ENCODE results near the gene UIMC1.

Gene UIMC1

GRCh38 chr5:176888016-176888864 is 118.3 kb downstream of the UIMC1 start:
- FAIRE-seq, result no peak

GRCh38 chr5:176887252-176887849 is 119.2 kb downstream of the UIMC1 start:
- no peak for DNase-seq (ENCODE audit: insufficient read length, low spot score)

More at GRCh38 chr5:176888016-176888864, 118.3 kb downstream of the UIMC1 start:
- no peak for DNase-seq (ENCODE audit: insufficient read length, low spot score)

GRCh38 chr5:176886336-176887251 is 120.0 kb downstream of the UIMC1 start:
- FAIRE-seq, result no peak

More at GRCh38 chr5:176887252-176887849, 119.2 kb downstream of the UIMC1 start:
- FAIRE-seq, result no peak

GRCh38 chr5:176884571-176884890 is 122.0 kb downstream of the UIMC1 start:
- DNase-seq (ENCODE audit: insufficient read length, low spot score), result no peak
- no peak for FAIRE-seq

More at GRCh38 chr5:176886336-176887251, 120.0 kb downstream of the UIMC1 start:
- no peak for DNase-seq (ENCODE audit: insufficient read length, low spot score)

GRCh38 chr5:176883700-176884570 is 122.6 kb downstream of the UIMC1 start:
- FAIRE-seq (no peak), DNase-seq (ENCODE audit: insufficient read length, low spot score) (no peak)

- DNase-seq (ENCODE audit: insufficient read length, low spot score), result no peak
- FAIRE-seq, result no peak
Measured at GRCh38 chr5:176882567-176882903, 124.0 kb downstream of the UIMC1 start.

- no peak for FAIRE-seq
Measured at GRCh38 chr5:176881816-176882566, 124.6 kb downstream of the UIMC1 start.

GRCh38 chr5:176881021-176881749 is 125.4 kb downstream of the UIMC1 start:
- DNase-seq (ENCODE audit: insufficient read length, low spot score), result no peak
- FAIRE-seq, result no peak

More at GRCh38 chr5:176881816-176882566, 124.6 kb downstream of the UIMC1 start:
- DNase-seq (ENCODE audit: insufficient read length, low spot score), result no peak

GRCh38 chr5:176880366-176881020 is 126.1 kb downstream of the UIMC1 start:
- DNase-seq (ENCODE audit: insufficient read length, low spot score) (no peak), FAIRE-seq (no peak)

GRCh38 chr5:176879663-176880361 is 126.8 kb downstream of the UIMC1 start:
- FAIRE-seq (no peak), DNase-seq (ENCODE audit: insufficient read length, low spot score) (no peak)

GRCh38 chr5:176878906-176879662 is 127.5 kb downstream of the UIMC1 start:
- DNase-seq (ENCODE audit: insufficient read length, low spot score), result no peak
- FAIRE-seq, result no peak

- no peak for DNase-seq (ENCODE audit: insufficient read length, low spot score)
- FAIRE-seq, result no peak
Measured at GRCh38 chr5:176878463-176878862, 128.1 kb downstream of the UIMC1 start.

GRCh38 chr5:176877793-176878331 is 128.7 kb downstream of the UIMC1 start:
- FAIRE-seq, result no peak
- DNase-seq (ENCODE audit: insufficient read length, low spot score), result no peak

- FAIRE-seq (no peak), DNase-seq (ENCODE audit: insufficient read length, low spot score) (no peak)
Measured at GRCh38 chr5:176876506-176877431, 129.8 kb downstream of the UIMC1 start.

- DNase-seq (ENCODE audit: insufficient read length, low spot score) (no peak), FAIRE-seq (no peak)
Measured at GRCh38 chr5:176875783-176876505, 130.6 kb downstream of the UIMC1 start.
